HepG2 (cell line): Measurements from ENCODE around the gene BCAP29. TPM values are rescaled to one million over a fixed set of nuclear protein-coding genes. Genes with fewer than 3 reads are reported as not detected.

Source experiments
- ATAC-seq: fragments of 200-7000 bp; cut with Tn5 transposase; 3 replicates; pipeline ENCODE4 v1.9.1; 2020; ENCODE audit warnings: mild to moderate bottlenecking, moderate library complexity
- BruUV-seq: library from RNA; stranded (reverse); fragments of 400-500 nt; replicated peaks from 2 replicates; lab custom pipeline; 2021; lab: Mats Ljungman, UMichigan
- CTCF ChIA-PET: fragments of 300-600 bp; formaldehyde crosslinking; extraction: SDS; loops from one replicate; lab custom pipeline; 2021; ENCODE audit warnings: low total read pairs, inconsistent platforms, low intra/inter-chr PET ratio; lab: Yijun Ruan, JAX
- POLR2A ChIA-PET: fragments of 350-600 bp; sonication (Branson Sonifier 250); formaldehyde crosslinking; loops from one replicate; lab custom pipeline; 2020; ENCODE audit warnings: antibody characterized with exemption, inconsistent platforms; lab: Yijun Ruan, JAX
- DNase-seq: peaks from one replicate; pipeline ENCODE4 v3.0.0-alpha.2; 2015; ENCODE audit warnings: low spot score
- FAIRE-seq: peaks from 3 replicates; lab custom pipeline; 2011; peaks lifted over from hg19 to GRCh38; lab: Jason Lieb, UNC
- H2AFZ ChIP-seq: one replicate; pipeline ENCODE4 v1.6.1; 2011; ENCODE audit warnings: low read length, inconsistent platforms
- H3K27ac ChIP-seq: fragments of 300-600 bp; 3 replicates; pipeline ENCODE4 v1.8.0; 2011; ENCODE audit warnings: mixed run types, mild to moderate bottlenecking, mixed read lengths, low read length, inconsistent platforms; ENCODE audit not compliant: insufficient read depth; ENCODE audit errors: extremely low read length
- H3K27me3 ChIP-seq, 2 experiments: fragments of 200-600 bp in 1 of 2; 2 replicates in 1 of 2; 3 replicates in 1 of 2; pipeline versions ENCODE4 v1.6.0 to v1.8.0; 2011; ENCODE audit warnings: low read length in 2 of 2, mild to moderate bottlenecking in 2 of 2, moderate library complexity in 2 of 2, inconsistent platforms in 1 of 2; ENCODE audit not compliant: insufficient read depth in 2 of 2, control insufficient read depth in 1 of 2
- H3K36me3 ChIP-seq, 2 experiments: fragments of 200-600 bp in 1 of 2; replicated peaks in 1 of 2; 2 replicates in 1 of 2; 3 replicates in 1 of 2; pipeline versions ENCODE4 v1.5.1 to v1.8.0; 2011; ENCODE audit warnings: low read length in 2 of 2, inconsistent platforms in 1 of 2; ENCODE audit not compliant: insufficient read depth in 2 of 2, control insufficient read depth in 1 of 2
- H3K4me1 ChIP-seq: 2 replicates; pipeline ENCODE4 v1.5.1; 2012; ENCODE audit warnings: low read length, inconsistent platforms; ENCODE audit not compliant: insufficient read depth
- H3K4me2 ChIP-seq: 2 replicates; pipeline ENCODE4 v1.6.0; 2011; ENCODE audit warnings: low read depth, low read length, inconsistent platforms
- H3K4me3 ChIP-seq, 3 experiments: fragments of 200-600 bp in 1 of 3; sonication (generic), shearing (Covaris generic) in 1 of 3; replicated peaks in 1 of 3; 2 replicates each; pipeline ENCODE4 v1.5.1; 2011 to 2016; ENCODE audit warnings: low read length in 3 of 3, inconsistent platforms in 2 of 3, low read depth in 2 of 3, mild to moderate bottlenecking in 2 of 3, control low read depth in 1 of 3, mixed read lengths in 1 of 3; ENCODE audit not compliant: insufficient read depth in 1 of 3
- H3K79me2 ChIP-seq: one replicate; pipeline ENCODE4 v1.6.1; 2011; ENCODE audit warnings: low read length, inconsistent platforms; ENCODE audit not compliant: insufficient read depth
- H3K9ac ChIP-seq: 2 replicates; pipeline ENCODE4 v1.6.0; 2011; ENCODE audit warnings: mild to moderate bottlenecking, low read depth, low read length, inconsistent platforms; ENCODE audit not compliant: insufficient read depth
- H3K9me3 ChIP-seq: 2 replicates; pipeline ENCODE4 v1.5.1; 2012; ENCODE audit warnings: mild to moderate bottlenecking, low read length
- H4K20me1 ChIP-seq: 2 replicates; pipeline ENCODE4 v1.6.0; 2011; ENCODE audit warnings: inconsistent platforms, mild to moderate bottlenecking, low read length, moderate library complexity; ENCODE audit not compliant: insufficient read depth
- ATF7 ChIP-seq, 2 experiments: fragments of 450-650 bp in 1 of 2; sonication (generic) in 1 of 2; formaldehyde crosslinking in 1 of 2; IDR thresholded peaks; 2 replicates each; pipeline versions ENCODE4 v1.4.0 to v1.6.1; 2016 to 2020; ENCODE audit warnings: antibody characterized with exemption in 1 of 2, mild to moderate bottlenecking in 1 of 2, missing genetic modification reagents in 1 of 2
- CREB1 ChIP-seq, 2 experiments: fragments of 450-650 bp in 1 of 2; IDR thresholded peaks; 2 replicates each; pipeline ENCODE4 v1.6.1; 2016 to 2017; ENCODE audit warnings: control low read depth in 1 of 2, mild to moderate bottlenecking in 1 of 2, missing compliant biosample characterization in 1 of 2, missing genetic modification characterization in 1 of 2
- IKZF1 ChIP-seq: fragments of 450-650 bp; IDR thresholded peaks from 2 replicates; pipeline ENCODE4 v1.7.1; 2016
- PITX1 ChIP-seq: sonication (generic); formaldehyde crosslinking; IDR thresholded peaks from 2 replicates; pipeline ENCODE4 v1.5.1; 2020; ENCODE audit warnings: mild to moderate bottlenecking, missing genetic modification reagents
- ZNF121 ChIP-seq: sonication (generic); formaldehyde crosslinking; IDR thresholded peaks from 2 replicates; pipeline ENCODE4 v1.5.0; 2020; ENCODE audit warnings: mild to moderate bottlenecking, missing genetic modification reagents
- ZNF253 ChIP-seq: sonication (generic); formaldehyde crosslinking; IDR thresholded peaks from 2 replicates; pipeline ENCODE4 v1.8.0; 2022; ENCODE audit warnings: mild to moderate bottlenecking, missing genetic modification reagents, borderline replicate concordance
- ZSCAN20 ChIP-seq: sonication (generic); formaldehyde crosslinking; IDR thresholded peaks from 2 replicates; pipeline ENCODE4 v1.4.0; 2020; ENCODE audit warnings: missing genetic modification reagents, mild to moderate bottlenecking, borderline replicate concordance
- WGBS: methylation state at CpG from one replicate; pipeline ENCODE4 v1.1.6; 2017; ENCODE audit warnings: low lambda C conversion rate; 5-methylcytosine and 5-hydroxymethylcytosine counted together
- in situ Hi-C: cut with HindIII; loops from 2 replicates; pipeline ENCODE4 v1.10.0; 2017; ENCODE audit warnings: low pct_unique_long_range_greater_than_20kb; ENCODE audit not compliant: extremely low pct_ligation_motif_present
- intact Hi-C: fragments of 100-400 bp; cut with micrococcal nuclease; formaldehyde crosslinking; loops from one replicate; pipeline ENCODE4 v1.10.0; 2022; ENCODE audit not compliant: unreplicated experiment
- polyA plus RNA-seq, 8 experiments: library from polyadenylated mRNA; depleted of rRNA in 3 of 8; stranded (reverse) in 7 of 8; unstranded in 1 of 8; fragments of >200 nt; fragmentation: Illumina TruSeq in 4 of 8; extraction: Trizol in 4 of 8; gene quantifications; 2 replicates each; pipeline versions ENCODE4 v1.2.1 to v1.2.3, GENCODE V29; 2011 to 2016; ENCODE audit warnings: low read depth in 4 of 8, missing spikeins in 1 of 8, mixed read lengths in 1 of 8; ENCODE audit not compliant: insufficient read depth in 1 of 8
- total RNA-seq, 5 experiments: library from RNA; depleted of rRNA; stranded (reverse); fragments of >200 nt; fragmentation: Illumina TruSeq; extraction: Trizol; gene quantifications; 2 replicates each; pipeline ENCODE4 v1.2.3, GENCODE V29; 2016; ENCODE audit warnings: low read depth in 1 of 5
- TF ChIP-seq, protein P1 (sequence below): IDR thresholded peaks from 2 replicates; pipeline ENCODE4 v1.6.1; 2012; ENCODE audit warnings: low read depth, low read length, improper control_type of control experiment
- TF ChIP-seq, protein P2 (sequence below): sonication (generic); formaldehyde crosslinking; IDR thresholded peaks from 2 replicates; pipeline ENCODE4 v1.4.0; 2020; ENCODE audit warnings: missing genetic modification reagents, borderline replicate concordance
- TF ChIP-seq, protein P3 (sequence below): sonication (generic); formaldehyde crosslinking; IDR thresholded peaks from 2 replicates; pipeline ENCODE4 v1.4.0; 2020; ENCODE audit warnings: mild to moderate bottlenecking, missing genetic modification reagents

Gene BCAP29
- total and polyA plus RNA-seq, 2 of the 13 experiments (the other 11 are each of a cell fraction or from before 2014, with no cell fraction given), result 15.3 to 35.6 TPM

DNA sequence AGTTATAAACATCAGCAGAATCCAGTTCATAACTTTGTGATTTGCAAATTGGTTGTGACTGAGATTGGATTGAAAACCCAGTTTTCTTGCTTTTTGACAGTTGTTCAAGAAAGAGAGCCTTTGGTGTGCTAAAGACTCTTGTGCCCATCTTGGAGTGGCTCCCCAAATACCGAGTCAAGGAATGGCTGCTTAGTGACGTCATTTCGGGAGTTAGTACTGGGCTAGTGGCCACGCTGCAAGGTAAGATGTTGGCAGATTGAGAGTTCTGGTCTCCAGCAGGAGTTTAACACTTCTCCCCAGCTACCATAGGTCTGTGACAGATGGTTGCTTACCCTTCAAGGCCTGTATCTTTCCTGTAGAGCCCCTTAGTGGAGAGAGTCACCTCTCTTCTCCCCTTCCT, 83.2 kb downstream of the BCAP29 start:
- Histone ChIP-seq H3K27me3 (peaks cover 9 to 38% of the 10 kb centered on the region in 2 experiments), H3K9me3 (no peaks in the 10 kb centered on the region), H3K4me1 (peaks cover 17% of the 10 kb centered on the region), H3K9ac (no peak overlapping the region), H2AFZ (no peak overlapping the region), H3K4me3 (no peak overlapping the region), H3K79me2 (no peaks in the 10 kb centered on the region), H3K4me2 (no peak overlapping the region), H3K27ac (no peak overlapping the region), H4K20me1 (no peaks in the 10 kb centered on the region; the same call in 1 of the 2 replicates), H3K36me3 (no peaks in the 10 kb centered on the region)
- WGBS, result 12% methylated on average over 4 of the region's 4 CpGs
- ChIA-PET POLR2A (no interaction called here), CTCF (no interaction called here)
- TF ChIP-seq CREB1 (IDR thresholded peaks at IDR 0.05), result peak; percentile 94
- TF ChIP-seq CREB1 (CRISPR knock-in tag; IDR thresholded peaks at IDR 0.05), result no peak
- TF ChIP-seq PITX1 (CRISPR knock-in tag), result no peak
- peak; percentile 95 for TF ChIP-seq ATF7 (IDR thresholded peaks at IDR 0.05)
- no peak for TF ChIP-seq ATF7 (CRISPR knock-in tag; IDR thresholded peaks at IDR 0.05)
- no peak for FAIRE-seq
- no TSS peak for BruUV-seq
- in situ Hi-C loops, result no loop called here
- DNase-seq, result no peak
- ATAC-seq, result no peak
- intact Hi-C loops, result no loop called here

DNA sequence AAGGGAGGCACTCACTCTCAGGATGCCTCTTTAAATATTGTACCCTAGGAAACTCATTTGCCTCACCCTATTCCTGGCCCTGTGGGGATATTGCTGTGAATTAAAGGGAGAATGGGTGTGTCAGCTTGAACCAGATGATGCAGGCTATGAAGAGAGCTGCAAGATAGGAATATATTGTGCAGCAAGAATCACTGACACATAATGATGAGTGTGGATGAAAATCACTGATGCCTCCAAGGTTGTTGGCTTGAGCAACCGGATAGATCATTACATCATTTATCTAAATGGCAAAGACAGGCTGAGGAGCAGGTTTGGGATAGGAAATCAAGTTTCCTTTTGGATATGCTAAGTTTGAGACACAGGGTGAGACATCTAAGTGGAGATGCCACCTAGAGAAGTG, 86.7 kb downstream of the BCAP29 start:
- intact Hi-C loops, result no loop called here
- Histone ChIP-seq H2AFZ (no peak overlapping the region), H3K9ac (no peak overlapping the region), H3K4me3 (no peak overlapping the region), H3K79me2 (no peaks in the 10 kb centered on the region), H3K27ac (no peak overlapping the region), H3K4me1 (peaks cover 5% of the 10 kb centered on the region), H3K9me3 (no peaks in the 10 kb centered on the region), H3K4me2 (no peak overlapping the region), H3K27me3 (peaks cover 4 to 15% of the 10 kb centered on the region in 2 experiments; a peak in 4 of 5 replicates), H4K20me1 (no peaks in the 10 kb centered on the region), H3K36me3 (no peaks in the 10 kb centered on the region)
- no peak for FAIRE-seq
- no TSS peak for BruUV-seq
- in situ Hi-C loops, result no loop called here
- no peak for ATAC-seq
- DNase-seq, result no peak
- POLR2A ChIA-PET, result no interaction called here
- CTCF ChIA-PET, result no interaction called here
- 0% methylated on average over 1 of the region's 1 CpG for WGBS
- TF ChIP-seq, protein P1, sequence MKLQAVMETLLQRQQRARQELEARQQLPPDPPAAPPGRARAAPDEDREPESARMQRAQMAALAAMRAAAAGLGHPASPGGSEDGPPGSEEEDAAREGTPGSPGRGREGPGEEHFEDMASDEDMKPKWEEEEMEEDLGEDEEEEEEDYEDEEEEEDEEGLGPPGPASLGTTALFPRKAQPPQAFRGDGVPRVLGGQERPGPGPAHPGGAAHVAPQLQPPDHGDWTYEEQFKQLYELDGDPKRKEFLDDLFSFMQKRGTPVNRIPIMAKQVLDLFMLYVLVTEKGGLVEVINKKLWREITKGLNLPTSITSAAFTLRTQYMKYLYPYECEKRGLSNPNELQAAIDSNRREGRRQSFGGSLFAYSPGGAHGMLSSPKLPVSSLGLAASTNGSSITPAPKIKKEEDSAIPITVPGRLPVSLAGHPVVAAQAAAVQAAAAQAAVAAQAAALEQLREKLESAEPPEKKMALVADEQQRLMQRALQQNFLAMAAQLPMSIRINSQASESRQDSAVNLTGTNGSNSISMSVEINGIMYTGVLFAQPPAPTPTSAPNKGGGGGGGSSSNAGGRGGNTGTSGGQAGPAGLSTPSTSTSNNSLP, result no peak
- TF ChIP-seq, protein P2, sequence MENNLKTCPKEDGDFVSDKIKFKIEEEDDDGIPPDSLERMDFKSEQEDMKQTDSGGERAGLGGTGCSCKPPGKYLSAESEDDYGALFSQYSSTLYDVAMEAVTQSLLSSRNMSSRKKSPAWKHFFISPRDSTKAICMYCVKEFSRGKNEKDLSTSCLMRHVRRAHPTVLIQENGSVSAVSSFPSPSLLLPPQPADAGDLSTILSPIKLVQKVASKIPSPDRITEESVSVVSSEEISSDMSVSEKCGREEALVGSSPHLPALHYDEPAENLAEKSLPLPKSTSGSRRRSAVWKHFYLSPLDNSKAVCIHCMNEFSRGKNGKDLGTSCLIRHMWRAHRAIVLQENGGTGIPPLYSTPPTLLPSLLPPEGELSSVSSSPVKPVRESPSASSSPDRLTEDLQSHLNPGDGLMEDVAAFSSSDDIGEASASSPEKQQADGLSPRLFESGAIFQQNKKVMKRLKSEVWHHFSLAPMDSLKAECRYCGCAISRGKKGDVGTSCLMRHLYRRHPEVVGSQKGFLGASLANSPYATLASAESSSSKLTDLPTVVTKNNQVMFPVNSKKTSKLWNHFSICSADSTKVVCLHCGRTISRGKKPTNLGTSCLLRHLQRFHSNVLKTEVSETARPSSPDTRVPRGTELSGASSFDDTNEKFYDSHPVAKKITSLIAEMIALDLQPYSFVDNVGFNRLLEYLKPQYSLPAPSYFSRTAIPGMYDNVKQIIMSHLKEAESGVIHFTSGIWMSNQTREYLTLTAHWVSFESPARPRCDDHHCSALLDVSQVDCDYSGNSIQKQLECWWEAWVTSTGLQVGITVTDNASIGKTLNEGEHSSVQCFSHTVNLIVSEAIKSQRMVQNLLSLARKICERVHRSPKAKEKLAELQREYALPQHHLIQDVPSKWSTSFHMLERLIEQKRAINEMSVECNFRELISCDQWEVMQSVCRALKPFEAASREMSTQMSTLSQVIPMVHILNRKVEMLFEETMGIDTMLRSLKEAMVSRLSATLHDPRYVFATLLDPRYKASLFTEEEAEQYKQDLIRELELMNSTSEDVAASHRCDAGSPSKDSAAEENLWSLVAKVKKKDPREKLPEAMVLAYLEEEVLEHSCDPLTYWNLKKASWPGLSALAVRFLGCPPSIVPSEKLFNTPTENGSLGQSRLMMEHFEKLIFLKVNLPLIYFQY, result no peak
- TF ChIP-seq, protein P3, sequence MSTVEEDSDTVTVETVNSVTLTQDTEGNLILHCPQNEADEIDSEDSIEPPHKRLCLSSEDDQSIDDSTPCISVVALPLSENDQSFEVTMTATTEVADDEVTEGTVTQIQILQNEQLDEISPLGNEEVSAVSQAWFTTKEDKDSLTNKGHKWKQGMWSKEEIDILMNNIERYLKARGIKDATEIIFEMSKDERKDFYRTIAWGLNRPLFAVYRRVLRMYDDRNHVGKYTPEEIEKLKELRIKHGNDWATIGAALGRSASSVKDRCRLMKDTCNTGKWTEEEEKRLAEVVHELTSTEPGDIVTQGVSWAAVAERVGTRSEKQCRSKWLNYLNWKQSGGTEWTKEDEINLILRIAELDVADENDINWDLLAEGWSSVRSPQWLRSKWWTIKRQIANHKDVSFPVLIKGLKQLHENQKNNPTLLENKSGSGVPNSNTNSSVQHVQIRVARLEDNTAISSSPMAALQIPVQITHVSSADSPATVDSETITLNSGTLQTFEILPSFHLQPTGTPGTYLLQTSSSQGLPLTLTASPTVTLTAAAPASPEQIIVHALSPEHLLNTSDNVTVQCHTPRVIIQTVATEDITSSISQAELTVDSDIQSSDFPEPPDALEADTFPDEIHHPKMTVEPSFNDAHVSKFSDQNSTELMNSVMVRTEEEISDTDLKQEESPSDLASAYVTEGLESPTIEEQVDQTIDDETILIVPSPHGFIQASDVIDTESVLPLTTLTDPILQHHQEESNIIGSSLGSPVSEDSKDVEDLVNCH (CRISPR knock-in tag), result no peak
- TF ChIP-seq ZSCAN20 (CRISPR knock-in tag) (no peak), ZNF121 (no peak), IKZF1 (no peak), ZNF253 (CRISPR knock-in tag) (no peak)
